NCI-H187 treated with DMSO at 0.1 percent for 48 hours (cell line): ENCODE data around the gene UBXN11.
"Not testable (repeated sequence)": the region's sequence is repeated elsewhere in the genome, so short reads cannot be mapped to it uniquely, and the experiment has no call there.

ENCODE experiments used
- DNase-seq: peaks from one replicate; lab custom pipeline; 2025; lab: John Stamatoyannopoulos, UW

The UBXN11 gene

GRCh38 chr1:26336477-26337205, 30.2 kb upstream of the UBXN11 start:
- peak; percentile 37 for DNase-seq

GRCh38 chr1:26335774-26336476, 29.5 kb upstream of the UBXN11 start:
- DNase-seq, result peak; percentile 37

GRCh38 chr1:26333312-26333711, 26.9 kb upstream of the UBXN11 start:
- DNase-seq, result not testable (repeated sequence)

- DNase-seq, result no peak
These were observed 23.8 kb upstream of the UBXN11 start for GRCh38 chr1:26330276-26330675.

- DNase-seq, result not testable (repeated sequence)
These were observed 22.9 kb upstream of the UBXN11 start for GRCh38 chr1:26329380-26329779.

- no peak for DNase-seq
These were observed 22.2 kb upstream of the UBXN11 start for GRCh38 chr1:26328597-26328996.

- DNase-seq, result no peak
These were observed 21.5 kb upstream of the UBXN11 start for GRCh38 chr1:26327956-26328362.

- no peak for DNase-seq
These were observed 18.1 kb upstream of the UBXN11 start for GRCh38 chr1:26324550-26324949.

GRCh38 chr1:26323382-26323781, 16.9 kb upstream of the UBXN11 start:
- no peak for DNase-seq

GRCh38 chr1:26322042-26322331, 15.6 kb upstream of the UBXN11 start:
- no peak for DNase-seq

- no peak for DNase-seq
These were observed 15.0 kb upstream of the UBXN11 start for GRCh38 chr1:26321315-26322041.

GRCh38 chr1:26320896-26321295, 14.5 kb upstream of the UBXN11 start:
- DNase-seq, result no peak

GRCh38 chr1:26318338-26319064, 12.1 kb upstream of the UBXN11 start:
- DNase-seq, result no peak

GRCh38 chr1:26317612-26318337, 11.3 kb upstream of the UBXN11 start, which contains the start of gene CD52:
Gene CD52 (plus strand): TSS chr1:26317958. CDS start chr1:26318018, 60 bp downstream.
- no peak for DNase-seq

- DNase-seq, result no peak
These were observed 10.7 kb upstream of the UBXN11 start for GRCh38 chr1:26317146-26317545.

- DNase-seq, result no peak
These were observed 9.7 kb upstream of the UBXN11 start for GRCh38 chr1:26315874-26316850.

- no peak for DNase-seq
These were observed 8.1 kb upstream of the UBXN11 start for GRCh38 chr1:26314501-26314900.

GRCh38 chr1:26307966-26308899, 1.8 kb upstream of the UBXN11 start:
- DNase-seq, result not testable (repeated sequence)

GRCh38 chr1:26307363-26307781, 936 bp upstream of the UBXN11 start:
- DNase-seq, result no peak
